Endometrial microvascular endothelial cells (primary cell): ENCODE data around the gene EEF1AKMT3. TPM values are rescaled to one million over a fixed set of nuclear protein-coding genes. Genes with fewer than 3 reads are reported as not detected.

Source experiments
- in situ Hi-C: cut with HindIII; loops from 2 replicates; pipeline ENCODE4 v1.10.0; 2017; ENCODE audit warnings: low sequenced_read_pairs, low pct_unique_long_range_greater_than_20kb; ENCODE audit errors: inconsistent ontology term
- total RNA-seq: library from RNA; depleted of rRNA; stranded (reverse); fragments of >200 nt; gene quantifications from one replicate; pipeline ENCODE4 v1.2.3, GENCODE V29; 2015; ENCODE audit errors: inconsistent ontology term

EEF1AKMT3 gene
- total RNA-seq, 1 donor from 2014 or later, result 11.7 TPM

DNA sequence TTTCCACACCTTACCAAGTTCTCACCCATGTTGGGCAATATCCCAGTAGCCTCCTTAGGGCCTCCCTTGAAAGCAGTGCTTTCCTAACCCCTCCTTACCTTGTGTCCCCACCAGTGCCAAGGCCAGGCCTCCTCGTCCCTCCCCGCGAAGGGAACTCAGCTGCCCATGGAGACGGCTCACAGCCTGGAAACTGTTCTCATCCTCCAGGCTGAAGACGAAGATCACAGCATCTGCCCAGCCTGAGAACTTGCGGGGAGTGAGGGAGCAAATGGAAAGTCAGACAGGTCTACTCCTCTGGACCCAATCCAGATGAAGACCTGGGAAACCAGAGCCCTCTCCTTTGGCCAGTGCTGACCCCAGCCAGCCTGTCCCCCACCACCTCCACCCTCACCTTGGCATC, 38.5 kb upstream of the EEF1AKMT3 start:
- in situ Hi-C loops, result no loop called here

DNA sequence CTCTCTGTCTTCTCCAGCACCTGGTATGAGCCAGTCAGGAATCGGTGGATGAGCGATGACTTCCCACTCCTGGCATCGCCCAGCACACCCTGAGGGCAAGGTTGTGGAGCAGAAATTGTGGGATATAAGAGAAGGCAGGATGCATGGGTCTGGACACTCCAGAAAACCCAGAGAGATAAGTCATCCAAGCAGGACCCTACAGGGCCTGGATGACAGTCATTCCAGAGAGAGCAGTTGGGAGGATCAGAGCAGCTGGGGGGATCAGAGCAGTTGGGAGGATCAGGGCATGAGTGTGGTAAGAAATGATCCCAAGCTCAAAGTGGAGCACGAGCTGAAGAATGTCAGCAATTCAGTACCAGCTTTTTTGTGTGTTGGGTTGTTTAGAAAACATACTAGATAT, 37.8 kb upstream of the EEF1AKMT3 start:
- in situ Hi-C loops, result no loop called here

DNA sequence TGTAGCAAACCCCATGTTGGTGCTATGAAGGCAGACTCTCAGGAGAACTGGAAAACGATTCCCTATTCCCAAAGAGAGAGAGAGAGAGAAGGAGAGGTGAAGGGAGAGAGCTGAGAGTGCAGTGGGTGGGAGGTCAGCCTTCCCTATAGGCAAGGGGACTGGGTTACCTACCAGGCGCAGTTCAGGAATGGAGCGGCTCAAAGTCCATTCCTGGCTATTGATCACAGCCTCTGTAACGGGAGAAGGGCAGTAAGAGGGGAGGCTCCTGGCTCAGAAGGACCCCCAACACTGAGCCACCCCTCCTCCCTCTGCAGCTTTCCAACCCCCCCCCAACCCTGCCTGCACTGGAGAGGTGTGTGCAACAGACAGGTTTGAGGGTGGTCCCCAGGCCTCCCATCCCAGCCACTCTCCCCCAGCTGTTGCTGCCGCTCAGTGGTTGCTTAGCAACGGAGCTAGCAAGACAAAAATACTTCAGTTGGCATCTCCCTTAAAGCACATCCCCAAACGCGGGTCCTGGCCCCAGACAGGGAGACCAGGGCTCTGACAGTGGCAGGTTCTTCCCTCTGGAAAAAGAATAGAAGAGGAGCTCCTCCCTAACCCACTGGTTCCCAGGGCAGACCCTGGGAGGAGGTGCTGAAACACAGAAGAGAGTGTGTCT, 37.1 kb upstream of the EEF1AKMT3 start:
- in situ Hi-C loops, result no loop called here

DNA sequence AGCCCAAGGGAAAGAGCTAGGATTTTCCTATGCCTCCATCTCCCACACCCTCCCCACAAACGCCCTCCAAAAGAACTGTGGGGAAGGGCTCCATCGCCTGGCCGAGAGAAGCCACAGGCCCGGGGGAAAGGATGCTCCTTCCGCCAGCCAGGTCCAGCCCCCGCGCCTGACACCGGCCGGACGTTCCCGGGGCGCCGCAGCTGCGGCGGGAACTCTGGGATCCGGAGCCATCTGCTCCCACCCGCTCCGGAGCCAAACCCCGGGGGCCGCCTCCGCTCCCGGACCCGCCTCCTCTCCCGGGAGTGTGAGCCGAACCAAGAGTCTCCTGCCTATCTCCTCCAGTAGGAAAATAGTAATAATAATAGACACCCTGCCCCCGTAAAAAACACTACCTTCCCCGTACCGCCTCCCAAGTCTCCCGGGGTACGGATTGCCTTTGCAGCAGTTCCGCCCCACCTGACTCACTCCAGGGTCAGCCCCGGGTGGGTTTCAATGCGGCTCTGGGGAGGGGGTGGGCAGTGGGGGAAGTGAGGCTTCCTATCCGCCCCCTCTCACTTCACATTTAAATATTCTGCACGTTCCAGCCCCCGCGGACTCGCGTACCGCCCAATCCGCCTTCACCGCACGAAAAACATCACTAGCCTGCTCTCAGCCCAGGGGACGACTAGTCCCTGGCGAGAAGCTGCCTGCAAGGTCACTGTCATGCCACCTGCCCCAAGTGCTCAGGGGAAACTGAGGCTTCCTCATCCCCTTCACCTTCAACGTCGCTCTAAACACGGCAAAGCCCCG, 36.3 kb upstream of the EEF1AKMT3 start:
- in situ Hi-C loops, result no loop called here

DNA sequence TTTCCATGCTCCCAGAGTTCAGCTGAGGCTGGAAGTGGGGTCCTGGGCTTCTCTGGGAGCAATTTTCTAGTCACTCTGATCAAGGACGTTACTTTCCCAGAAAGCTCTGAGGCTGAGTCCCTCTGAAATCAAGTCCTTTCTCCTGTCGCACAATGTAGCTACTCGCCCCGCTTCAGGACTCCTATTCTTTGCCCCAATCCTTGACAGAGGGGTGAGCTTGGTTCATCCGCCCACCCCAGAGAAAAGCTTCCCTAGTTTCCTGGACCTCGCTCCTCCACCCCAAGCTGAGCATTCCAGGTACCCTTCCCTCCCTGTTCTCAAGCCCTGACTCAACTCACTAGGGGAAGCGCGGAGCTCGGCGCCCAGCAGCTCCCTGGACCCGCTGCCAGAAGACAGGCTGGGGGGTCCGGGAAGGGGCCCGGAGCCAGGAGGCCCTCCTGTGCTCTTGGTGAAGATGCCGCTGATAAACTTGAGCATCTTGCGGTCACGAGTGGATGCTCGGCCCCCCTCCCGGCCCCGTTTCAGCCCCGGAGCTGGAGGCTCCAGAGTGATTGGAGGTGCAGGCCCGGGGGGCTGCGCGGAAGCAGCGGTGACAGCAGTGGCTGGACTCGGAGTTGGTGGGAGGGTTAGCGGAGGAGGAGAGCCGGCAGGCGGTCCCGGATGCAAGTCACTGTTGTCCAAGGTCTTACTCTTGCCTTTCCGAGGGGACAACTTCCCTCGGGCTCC, 35.5 kb upstream of the EEF1AKMT3 start:
- in situ Hi-C loops, result no loop called here

DNA sequence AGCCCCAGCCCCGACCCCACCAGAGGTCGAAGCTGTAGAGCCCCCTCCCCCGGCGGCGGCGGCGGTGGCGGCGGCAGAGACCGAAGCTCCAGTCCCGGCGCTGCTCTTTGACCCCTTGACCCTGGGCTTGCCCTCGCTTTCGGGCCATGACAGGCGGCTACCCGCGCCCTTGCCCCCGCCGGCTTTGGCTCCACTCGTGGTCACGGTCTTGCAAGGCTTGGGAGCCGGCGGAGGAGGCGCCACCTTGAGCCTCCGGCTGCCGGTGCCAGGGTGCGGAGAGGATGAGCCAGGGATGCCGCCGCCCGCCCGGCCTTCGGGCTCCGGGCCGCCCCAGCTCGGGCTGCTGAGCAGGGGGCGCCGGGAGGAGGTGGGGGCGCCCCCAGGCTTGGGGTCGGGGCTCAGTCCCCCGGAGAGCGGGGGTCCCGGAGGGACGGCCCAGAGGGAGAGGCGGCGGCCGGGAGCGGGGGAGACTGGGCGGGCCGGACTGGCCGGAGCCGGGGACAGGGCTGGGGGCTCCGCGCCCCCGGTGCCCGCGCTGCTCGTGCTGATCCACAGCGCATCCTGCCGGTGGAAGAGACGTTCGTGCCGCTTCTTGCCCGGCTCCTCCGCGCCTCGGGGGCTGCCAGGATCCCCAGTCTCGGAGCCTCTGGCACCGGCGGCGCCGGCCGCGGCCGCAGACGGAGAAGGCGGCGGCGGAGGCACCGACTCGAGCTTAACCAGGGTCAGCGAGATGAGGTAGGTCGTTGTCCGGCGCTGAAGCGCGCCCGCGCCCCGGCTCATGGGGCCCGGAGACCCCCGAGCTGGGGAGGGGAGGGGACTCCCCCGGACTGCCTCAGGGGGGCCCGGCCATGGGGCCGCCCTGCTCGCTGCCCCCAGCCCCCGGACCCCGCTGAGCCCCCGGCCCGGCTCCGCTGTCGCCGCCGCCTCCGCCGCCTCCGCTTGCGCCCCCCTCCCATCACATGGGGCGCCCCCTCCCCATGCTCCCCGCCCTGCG, 34.6 kb upstream of the EEF1AKMT3 start:
- in situ Hi-C loops, result no loop called here

DNA sequence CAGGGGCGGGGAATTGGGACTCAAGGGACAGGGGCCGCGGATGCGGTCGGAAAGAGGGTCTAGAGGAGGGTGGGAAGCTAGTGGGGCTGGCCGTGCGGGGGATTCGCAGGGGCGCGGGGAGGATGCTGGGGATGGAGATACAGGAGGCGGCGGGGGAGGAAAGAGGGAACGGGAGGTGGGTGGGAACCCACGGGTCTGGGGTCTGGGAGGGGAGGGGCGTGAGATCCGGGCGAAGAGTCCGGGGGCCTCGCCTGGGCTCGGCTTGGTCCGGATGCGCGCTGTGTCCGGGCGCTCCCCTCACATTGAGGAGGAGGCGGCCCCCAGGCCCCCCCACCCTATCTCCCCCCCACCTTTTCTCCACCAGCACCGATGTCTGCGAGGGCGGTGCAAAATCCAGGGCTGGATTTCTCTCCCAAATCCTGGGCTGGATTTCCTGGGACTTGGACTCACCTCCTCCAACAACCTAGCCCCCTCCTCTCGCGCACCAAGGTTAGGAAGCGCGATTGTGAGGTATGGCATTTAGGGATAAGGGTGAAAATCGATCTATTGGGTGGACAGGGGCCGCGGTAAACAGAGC, 33.7 kb upstream of the EEF1AKMT3 start, which contains the start of gene AGAP2:
TSS of gene AGAP2 (minus strand) at position 82 of the 577 bp plus-strand sequence. CDS start 496 bp downstream, outside the sequence.
- in situ Hi-C loops, result no loop called here

DNA sequence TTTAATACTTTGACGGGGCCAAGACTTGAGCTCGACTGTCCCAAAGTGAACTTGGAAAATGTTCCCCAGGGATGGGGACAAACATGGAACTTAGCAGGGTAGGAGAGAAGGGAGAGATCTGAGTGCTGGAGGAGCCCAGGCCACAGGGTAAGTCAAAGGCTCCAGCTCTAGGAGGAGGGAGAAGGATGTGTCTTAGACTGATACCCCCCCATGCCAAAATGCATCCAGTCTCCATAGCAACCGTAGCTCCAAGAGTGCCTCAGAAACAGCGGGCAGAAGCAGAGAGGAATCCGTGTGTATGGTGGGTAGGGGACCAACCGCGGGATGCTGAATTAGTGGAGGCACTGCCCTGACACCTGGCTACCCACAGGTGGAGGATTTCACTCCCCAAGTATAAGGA, 33.0 kb upstream of the EEF1AKMT3 start:
- in situ Hi-C loops, result no loop called here

DNA sequence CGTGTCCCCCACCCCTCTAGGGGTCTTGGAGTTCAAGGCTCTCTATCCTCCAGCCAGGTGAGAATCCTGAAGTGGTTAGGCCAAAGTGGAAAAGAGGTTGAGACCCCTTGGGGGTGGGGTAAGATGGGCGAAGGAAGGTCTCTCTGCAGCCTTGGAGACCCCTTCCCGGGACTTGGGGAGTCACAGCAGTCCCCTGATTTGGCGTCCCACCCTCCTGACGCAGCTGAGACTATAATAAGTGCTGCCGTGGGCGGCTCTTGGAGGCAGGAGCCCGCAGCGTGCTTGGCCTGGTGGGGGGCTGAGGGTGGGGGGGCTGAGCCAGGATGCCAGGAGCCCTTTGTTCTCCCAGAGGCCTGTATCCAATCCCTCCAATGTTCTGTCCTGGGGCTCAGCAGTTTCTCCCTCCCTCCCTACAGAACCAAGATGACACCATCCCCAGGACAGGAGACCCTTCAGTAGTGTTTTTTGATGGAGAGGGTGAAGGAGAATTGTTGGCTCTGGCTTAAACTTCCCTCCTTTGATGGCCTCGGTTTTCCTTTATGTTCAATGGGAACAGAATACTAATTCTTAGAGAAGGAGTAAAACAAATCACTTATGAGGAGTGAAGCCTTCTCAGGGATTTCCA, 32.4 kb upstream of the EEF1AKMT3 start:
- in situ Hi-C loops, result no loop called here

DNA sequence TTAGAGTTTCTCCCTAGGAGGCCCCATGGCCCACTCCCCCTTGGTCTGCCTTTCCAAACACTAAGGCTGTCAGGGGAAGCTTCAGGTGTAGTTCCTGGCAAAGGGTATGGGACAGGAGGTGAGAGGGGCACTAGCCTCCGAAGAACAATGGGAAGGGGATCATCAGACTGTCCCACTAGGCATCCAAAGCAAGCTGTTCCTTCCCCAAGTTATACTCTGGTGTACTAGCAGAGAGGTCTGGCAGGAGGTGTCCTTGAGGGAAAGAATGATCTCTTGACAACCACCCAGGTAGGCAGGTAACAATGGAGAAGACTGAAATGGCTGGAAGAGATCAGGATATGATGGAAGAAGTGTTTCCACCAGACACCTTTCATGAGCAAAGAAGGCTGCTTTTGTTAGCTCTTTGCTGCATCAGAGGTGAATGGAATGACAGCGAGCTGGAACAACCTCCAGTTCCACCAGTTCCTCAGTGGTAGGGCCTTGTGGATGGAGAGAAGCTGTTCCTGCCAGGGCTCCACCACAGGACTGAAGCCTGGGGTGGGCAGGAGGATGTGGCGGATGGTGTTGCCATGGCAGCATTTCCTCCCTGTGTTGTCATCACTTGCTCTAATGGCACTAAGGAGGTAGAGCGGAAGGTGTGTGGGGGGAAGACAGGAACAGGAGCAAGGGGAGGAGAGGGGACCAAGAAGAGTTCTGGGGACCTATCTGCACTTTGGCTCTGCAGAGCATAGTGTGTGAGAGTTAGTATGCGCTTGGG, 31.6 kb upstream of the EEF1AKMT3 start:
- in situ Hi-C loops, result no loop called here

DNA sequence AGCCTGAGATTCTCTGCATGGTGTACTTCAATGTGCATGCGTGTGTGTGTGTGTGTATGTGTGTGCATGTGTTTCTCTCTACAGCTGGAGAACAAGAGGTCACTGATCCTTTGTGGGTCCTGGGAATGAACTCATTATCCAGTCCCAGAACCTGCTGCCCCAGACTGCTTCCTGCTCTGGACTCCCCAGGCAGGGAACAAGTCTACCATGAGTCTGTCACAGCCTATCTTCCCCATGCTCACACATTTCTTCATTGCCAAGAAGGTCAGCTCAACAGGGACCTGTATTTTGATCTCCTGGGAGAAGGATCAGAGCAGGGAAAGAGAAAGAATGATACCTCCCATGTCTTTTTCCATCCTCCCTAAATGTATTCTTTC, 31.0 kb upstream of the EEF1AKMT3 start:
- in situ Hi-C loops, result no loop called here

DNA sequence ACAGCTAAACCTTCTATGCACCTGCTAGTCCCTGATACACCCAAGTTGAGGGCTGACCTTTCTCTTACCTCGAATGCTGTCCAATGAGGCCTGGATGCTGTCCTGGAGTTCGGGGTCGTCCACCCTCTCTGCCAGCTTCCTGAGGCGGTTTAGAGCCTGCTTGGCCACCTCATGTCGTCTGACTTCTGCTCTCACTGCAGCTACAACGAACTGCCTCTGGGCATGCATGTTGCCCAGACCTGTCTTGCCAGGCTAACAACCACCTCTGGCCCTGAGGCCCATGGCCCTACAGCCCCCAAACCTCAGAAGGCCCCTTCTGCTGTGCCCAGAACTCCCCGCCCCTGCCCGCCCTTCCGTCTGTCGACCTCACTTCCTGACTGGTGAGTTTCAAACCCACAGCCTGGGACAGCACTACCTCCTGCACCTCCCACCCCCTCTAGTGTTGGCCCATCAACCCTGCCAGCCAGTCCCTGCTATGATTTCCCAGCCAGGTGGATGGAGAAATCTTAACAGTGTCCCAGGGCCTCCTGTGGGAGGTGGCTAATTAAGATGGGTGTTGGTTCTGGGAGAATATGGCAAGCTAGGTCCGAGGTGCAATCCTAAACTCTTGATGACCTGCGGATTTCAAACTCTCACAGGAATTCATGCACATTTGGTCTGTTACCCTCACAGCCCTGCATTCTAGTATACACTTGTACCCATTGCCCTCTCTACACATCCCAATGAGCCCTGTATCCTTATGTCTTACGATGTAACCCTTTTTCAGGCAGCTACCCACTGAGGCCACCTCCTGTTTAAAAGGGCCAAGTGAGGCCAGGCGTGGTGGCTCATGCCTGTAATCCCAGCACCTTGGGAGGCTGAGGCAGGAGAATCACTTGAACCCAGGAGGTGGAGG, 30.3 kb upstream of the EEF1AKMT3 start:
- in situ Hi-C loops, result no loop called here

DNA sequence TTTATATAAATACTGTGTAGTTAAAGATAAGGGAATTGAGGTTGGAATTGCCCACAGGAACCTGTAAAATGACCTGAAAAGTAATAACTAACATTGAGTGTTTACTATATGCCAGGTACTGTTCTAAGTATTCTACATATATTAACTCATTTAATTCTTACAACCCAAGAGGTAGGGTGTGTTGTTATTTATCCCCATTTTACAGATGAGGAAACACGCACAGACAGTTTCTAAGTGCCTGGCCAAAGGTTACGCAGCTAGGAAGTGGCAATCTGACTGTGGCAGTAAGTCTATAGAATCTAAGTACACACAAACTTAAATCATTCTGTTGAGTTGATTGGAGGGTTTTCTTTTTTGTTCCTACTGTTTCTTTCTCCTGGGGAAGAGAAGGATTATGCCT, 28.6 kb upstream of the EEF1AKMT3 start:
- in situ Hi-C loops, result no loop called here

DNA sequence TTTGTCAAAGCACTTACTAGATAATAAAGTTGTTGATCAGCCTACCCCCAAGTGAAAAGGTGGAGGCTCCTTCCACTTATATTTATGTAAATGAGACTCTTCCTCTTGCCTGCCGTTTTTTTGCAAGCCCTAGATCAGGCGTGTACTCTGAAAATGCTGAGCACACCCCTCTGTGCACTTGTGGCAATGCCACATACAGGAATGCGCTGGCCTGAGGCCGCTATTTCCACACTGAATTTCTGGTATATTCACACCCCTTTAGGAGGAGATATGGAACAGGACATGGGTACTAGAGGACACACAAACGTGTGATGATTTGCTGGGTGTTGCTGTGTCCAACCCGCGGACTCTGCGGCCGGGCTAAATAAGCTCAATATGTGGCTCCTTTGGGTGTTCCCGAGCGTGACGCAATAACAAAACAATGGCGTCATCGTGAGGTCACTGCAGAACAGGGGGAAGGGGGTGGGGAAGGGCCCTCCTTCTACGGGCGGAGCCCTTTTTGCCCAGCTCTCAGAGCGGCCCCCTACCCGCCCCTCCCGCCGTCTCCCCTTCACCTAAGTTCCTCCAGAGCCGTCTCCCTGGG, 28.1 kb upstream of the EEF1AKMT3 start:
- in situ Hi-C loops, result no loop called here

DNA sequence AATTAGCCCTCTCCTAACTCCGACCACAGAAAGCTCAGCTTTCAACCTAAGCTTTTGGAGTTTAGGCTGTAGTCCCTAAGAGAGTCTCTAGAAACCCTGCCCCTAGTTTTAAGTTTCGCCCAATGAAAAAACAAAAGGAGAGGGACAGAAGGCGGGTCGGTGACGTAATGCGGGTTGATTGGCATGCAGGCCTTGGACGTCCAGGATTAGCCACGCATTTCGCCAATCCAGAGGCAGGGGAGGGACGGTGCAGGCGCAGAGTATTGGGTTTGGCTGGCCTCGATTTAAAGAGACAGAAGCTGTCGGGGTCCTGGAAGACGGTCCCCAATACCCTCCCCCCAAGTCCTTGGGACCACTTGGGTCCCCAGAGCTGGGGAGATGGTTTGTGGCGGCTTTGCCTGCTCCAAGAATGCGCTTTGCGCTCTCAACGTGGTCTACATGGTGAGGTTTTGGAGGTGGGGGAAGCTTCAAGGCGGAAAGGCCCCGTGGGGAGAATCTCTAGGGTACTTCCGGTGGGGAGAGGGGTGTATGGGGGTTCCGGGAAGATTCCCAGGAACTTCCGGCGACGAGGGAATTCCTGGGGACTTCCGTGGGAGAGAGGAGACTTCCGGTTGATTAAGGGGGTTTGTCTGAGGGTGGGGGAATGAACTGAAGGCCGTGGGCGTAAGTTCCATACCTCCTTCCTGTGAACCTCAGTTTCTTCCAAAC, 27.5 kb upstream of the EEF1AKMT3 start, which contains the start of gene TSPAN31:
TSS of gene TSPAN31 (plus strand) at position 263 of the 708 bp plus-strand sequence. CDS start at position 379, 116 bp downstream.
- in situ Hi-C loops, result no loop called here
